Caki2 (cell line): Measurements from ENCODE around the gene PLCL2. TPM values are rescaled to one million over a fixed set of nuclear protein-coding genes. Genes with fewer than 3 reads are reported as not detected.
"Not testable (repeated sequence)": the region's sequence is repeated elsewhere in the genome, so short reads cannot be mapped to it uniquely, and the experiment has no call there.

ENCODE experiments used
- DNase-seq: peaks from one replicate; pipeline ENCODE4 v3.0.0-alpha.2; 2015; ENCODE audit warnings: low read depth
- in situ Hi-C: cut with HindIII; loops from 2 replicates; pipeline ENCODE4 v1.10.0; 2016; ENCODE audit warnings: low sequenced_read_pairs, low pct_unique_long_range_greater_than_20kb, mixed read lengths
- total RNA-seq: library from RNA; depleted of rRNA; stranded (reverse); fragments of >200 nt; shearing (Covaris generic); gene quantifications from 2 replicates; pipeline ENCODE4 v1.2.3, GENCODE V29; 2014; ENCODE audit warnings: low replicate concordance

The PLCL2 gene
- total RNA-seq, 1 experiment from 2014 or later = 1.1 TPM

DNA sequence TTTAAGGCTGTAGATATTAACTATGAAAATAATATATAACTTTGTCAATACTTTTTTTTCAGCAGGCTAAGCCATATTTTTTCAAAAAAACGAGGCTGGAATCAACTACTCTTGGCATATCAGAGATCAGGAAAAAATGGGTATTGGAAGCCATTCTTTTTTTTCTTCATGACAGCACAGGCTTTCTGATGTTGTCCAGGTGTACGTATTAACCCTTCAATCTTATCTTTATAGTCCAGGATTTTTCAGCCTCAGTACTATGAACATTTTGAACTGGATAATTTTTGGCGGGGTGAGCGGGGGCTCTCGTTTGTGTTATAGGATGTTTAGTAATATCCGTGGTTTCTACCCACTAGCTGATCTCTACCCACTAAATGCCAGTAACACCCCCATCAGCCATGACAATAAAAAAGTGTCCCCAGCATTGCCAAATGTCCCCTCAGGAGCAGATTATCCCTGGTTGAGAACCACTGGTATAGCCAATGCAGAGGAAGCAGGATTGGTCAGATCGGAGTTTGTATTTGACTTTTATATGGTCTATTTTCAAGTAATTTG, 52.0 kb downstream of the PLCL2 start:
- no peak for DNase-seq
- in situ Hi-C loops = no loop called here

DNA sequence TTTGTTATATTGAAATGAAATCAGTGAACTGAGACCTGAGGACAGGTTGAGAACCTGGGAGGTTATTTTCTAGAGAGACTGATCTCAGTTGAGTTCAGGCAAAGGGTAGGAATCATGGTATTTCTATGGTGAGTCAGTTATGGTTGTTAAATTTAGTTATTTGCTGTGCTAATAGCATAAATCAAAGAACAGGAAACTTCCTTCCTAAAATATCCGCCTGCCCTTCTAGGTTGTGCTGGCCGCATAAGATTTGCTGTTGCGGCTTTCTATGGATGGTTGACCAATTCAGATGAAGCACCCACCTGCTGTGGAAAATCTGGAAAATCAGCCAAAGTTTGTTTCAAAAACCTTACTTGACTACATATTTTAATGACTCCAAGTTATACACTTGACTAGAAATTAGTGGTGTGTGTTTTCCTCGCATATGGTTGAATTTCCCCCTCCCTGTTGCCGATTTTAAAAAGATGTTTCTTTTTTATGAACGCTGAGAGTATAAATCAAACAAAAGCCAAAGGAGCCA, 52.6 kb downstream of the PLCL2 start:
- no peak for DNase-seq
- in situ Hi-C loops = no loop called here

DNA sequence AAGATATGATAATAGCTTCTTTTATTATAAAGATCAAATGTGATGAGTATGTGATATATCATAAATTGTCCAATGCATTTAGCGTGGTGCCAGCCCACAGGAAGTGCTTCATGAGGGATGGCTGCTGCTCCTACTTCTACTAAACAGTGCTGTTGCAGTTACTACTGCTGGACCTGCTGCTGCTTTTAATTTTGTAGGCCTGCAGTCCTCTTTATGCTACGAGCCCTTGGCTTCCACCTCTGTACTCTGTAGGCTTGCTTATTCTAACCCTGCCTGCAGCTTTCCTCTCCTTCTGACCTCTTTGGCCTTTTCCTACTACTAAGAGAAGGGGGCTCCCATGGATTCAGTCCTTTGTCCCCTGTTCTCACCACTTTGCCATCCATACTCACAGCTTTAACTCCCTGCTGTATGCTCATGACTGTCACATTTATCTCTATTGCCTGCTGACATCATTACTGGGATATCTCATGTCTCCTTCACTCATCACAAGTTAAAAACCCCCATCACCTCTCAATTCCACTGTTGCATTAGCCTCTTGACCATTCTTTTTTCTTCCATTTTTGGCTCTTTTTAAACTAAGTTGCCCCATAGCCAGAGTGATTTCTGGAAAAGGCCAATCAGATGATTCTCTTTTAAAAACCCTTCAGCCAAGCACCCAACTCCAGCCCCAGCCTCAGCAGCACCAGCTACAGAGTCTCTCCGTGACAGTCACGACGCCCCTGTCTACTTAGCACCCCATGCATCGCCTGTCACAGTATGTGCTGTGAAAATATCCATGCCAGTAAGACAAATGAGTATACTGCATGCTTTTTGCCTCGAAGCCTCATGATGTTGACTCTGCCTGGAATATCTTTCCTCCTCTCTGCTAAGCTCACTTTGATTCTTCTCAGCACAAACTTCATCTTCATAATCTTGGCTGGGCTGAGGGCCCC, 56.3 kb downstream of the PLCL2 start:
- DNase-seq = no peak
- in situ Hi-C loops = no loop called here

DNA sequence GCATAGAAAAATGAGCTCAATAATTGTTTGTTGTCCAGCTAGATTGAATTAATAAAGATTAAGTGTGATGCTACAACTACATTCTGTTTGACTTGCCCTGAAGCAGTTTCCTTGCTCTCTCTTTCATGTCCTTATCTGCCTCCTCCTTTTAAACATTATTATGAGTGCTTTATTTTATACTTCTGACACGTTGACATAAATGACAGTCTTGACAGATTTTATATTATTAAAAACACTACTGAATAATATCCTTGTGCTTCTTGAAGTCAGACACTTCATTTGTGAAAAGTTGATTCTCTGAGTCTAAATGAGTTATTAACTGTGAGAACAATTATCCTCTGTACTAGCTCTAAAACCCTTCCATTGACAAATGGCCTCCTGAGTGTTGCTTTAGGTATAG, 58.2 kb downstream of the PLCL2 start:
- no peak for DNase-seq
- in situ Hi-C loops = no loop called here

DNA sequence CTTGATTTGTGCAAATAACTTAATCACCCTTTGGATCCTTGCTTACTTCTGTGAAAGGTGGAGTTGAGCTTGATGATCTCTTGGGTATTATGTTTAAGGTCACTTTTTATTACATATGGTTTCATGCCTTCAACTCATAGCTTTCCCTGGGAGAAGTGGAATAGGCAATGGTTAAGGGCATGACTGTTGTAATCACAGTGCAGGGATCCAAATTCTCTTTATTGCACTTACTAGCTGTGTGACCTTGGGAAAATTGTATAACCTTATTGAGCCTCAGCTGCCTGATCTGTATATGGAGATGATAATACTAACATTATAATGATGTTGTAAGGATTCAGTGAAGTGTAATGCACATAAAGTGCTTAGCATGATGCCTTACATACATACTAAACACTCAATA, 59.1 kb downstream of the PLCL2 start:
- in situ Hi-C loops = no loop called here
- no peak for DNase-seq

DNA sequence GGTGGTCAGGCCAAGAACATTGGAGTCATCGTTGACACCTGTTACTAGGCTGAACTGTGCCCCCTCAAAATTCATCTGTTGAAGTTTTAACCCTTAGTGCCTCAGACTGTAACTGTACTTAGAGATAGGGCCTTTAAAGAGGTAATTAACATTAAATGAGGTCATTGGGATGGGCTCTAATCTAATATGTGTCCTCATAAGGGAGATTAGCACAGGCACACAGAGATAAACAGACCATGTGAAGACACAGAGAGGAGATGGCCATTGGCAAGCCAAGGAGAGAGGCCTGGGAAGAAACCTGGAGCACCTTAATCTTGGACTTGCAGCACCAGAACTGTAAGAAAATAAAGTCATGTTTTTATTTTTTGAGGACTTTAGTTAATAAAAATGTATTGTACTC, 59.6 kb downstream of the PLCL2 start:
- no peak for DNase-seq
- in situ Hi-C loops = no loop called here

DNA sequence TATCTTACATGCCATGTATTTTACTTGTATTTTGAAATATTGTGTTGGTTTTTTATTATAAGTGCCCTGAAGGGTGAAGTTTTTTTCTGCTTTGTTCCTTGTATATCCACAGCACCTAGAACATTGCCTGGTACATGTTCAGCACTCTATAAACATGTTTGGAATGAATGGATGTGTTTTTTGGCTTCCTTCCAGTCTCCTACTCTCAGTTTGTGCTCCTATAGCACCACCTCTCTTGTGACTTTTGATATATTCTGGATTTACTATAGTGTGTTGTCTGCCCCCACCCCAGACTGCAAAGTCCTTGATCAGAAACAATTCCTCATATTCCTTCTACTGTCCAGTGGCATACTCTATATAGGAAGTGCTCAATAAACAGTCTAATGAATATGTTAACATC, 60.6 kb downstream of the PLCL2 start:
- in situ Hi-C loops = no loop called here
- no peak for DNase-seq

DNA sequence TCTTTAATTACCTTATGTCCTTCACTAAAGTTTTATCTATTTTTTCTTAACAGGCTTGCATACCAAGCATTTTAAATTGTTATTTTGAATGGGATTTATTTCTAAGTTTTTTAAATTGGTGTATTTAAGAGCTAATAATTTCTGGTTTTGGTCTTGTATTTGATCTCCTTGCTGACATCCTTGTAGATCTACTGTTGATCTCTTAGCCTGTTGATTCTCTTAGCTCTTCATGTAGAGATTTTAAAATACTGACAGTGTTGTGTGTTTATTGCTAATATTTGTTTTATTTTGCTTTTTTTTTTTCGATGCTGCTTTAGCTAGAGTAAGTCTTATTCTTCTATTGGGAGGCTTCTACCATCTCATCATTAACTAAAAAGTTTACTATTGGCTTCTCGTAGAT, 65.5 kb downstream of the PLCL2 start:
- DNase-seq = no peak
- in situ Hi-C loops = no loop called here

DNA sequence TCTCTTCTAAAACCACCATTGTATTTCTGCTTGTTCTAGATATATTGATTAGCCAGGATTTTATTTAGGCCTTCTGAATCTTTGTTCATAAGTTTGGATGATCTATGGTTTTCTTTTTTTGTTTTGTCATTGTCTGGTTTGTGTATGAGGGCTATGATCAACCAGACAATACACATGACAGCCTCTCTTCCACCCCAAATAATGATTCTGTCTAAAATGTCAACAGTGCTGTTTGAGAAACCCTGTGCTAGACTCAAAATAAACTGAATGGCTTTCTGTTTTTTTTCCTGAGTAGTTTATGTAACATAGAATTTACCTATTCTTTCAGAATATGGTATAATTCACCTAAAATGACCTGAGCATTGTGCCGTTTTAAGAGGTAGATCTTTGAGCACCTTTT, 66.1 kb downstream of the PLCL2 start:
- DNase-seq = no peak
- in situ Hi-C loops = no loop called here

DNA sequence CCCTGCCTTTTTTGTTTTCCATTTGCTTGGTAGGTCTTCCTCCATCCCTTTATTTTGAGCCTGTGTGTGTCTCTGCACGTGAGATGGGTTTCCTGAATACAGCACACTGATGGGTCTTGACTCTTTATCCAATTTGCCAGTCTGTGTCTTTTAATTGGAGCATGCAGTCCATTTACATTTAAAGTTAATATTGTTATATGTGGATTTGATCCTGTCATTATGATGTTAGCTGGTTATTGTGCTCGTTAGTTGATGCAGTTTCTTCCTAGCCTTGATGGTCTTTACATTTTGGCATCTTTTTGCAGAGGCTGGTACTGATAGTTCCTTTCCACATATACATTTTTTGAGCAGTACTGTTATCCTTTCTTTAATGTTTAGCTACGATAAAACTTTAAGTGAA, 73.1 kb downstream of the PLCL2 start:
- in situ Hi-C loops, DNase-seq: not testable (repeated sequence)

DNA sequence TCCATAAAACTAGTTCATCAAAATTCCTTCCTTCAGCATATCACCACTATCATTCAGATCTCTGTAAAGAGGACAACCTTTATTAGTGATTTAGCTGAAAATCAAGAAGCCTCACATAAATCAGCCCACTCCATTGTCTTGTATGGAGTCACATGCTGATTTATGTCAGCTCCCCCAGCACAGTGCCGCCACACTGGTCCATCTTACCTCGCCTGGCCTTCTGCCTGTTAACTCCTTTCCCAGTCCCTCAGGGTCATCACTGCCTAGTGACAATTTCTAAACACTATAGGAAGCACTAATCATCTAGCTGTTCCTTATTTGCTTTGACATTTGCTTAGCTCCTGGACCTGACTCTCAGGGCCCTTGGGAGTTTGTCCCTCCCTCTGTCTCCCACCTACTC, 75.4 kb downstream of the PLCL2 start:
- in situ Hi-C loops = no loop called here
- no peak for DNase-seq

DNA sequence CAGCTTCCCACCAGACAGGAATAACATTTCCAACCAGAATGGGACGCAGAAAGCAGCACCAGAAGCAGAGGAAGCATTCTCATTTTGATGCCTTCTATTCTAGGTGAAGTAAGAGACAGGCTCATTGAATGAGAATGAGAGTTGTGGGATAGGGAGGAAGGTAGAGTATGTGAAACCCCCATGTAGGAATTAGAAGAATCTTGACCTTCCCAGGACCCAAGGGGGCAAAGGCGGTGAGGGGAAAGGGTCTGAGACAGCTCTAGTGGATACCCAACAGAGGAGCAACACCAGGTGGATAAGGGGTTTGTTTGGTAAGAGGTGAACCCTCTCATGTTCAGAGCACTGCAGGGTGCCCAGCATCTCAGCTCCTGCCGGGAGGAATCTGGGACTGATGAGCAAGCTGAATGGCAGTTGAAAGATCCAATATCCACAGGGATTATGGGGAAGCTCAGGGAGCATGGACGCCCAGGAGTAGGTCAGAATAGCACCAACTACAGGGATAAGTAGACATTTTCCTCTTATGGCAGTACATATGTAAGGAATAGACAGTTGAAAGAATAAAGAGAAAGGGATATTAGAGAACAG, 77.0 kb downstream of the PLCL2 start:
- in situ Hi-C loops = no loop called here
- DNase-seq = no peak

DNA sequence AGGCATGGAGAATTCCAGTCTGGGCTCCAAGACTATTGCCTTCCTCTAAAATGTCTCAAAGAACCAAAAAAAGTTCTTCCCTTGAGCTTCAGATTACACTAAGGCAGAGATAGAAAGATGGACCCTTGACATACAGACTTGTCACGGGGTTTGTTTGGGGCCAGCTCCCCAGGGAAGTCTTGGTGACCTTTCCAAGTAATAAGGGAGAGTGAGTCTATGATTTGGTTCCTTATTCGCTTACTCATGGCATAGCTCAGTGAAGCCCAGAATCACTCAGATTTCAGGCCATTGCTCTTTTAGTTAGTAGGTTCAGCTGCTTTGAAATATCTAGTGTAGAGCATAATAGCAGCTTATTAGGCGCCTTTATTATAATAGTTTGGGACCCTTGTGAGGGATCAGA, 90.3 kb downstream of the PLCL2 start:
- DNase-seq = no peak

DNA sequence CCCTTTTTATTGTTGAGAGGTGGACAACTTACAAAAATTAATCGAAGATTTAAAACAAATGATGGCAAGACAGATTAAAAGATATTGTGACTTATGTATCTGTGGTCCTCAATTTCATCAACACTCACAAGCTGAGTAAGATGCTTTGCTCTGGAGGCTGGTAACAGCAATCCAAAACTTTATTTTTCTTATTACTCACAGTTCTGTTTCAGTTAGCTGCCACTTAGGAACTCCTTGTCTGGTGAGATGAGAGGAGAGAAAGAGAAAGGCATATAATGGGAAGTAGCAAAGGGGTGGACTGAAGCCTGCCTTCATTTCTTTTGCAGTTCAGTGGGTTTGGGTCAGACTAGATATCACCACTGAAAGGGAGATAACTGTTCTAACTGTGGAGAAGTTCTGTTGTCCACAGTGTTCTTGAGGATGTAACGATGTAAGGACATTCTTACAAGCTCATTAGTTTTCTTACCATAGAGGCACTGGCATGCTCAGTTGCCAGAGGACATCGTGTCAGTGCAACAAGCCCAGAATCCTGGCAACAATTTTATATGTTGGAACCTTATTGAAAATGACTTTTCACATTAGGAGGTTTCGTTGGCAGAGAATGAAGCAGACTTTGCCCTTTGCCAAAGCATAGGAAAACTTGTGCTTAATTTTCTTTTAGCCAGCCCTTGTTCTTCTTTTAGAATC, 93.6 kb downstream of the PLCL2 start:
- DNase-seq = no peak
- in situ Hi-C loops = no loop called here

More for the DNA sequence above, 90.3 kb downstream of the PLCL2 start:
- in situ Hi-C loops = no loop called here

DNA sequence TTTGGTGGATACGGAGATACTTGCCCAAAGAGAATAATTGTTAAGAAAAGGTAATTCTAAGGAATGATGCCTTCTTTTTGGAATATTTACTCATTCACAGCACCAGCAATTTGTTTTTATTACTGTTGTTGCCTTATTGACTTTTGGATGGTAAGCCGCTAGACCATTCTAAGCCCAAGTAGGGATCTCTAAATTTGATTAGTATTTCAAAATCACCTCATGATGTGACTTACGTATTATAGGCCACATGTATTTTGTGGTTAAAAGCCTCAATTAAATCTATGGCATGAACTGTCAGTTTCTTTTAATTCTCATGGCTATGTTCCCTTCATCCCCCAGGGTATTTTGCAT, 94.1 kb downstream of the PLCL2 start:
- in situ Hi-C loops = no loop called here
- no peak for DNase-seq

DNA sequence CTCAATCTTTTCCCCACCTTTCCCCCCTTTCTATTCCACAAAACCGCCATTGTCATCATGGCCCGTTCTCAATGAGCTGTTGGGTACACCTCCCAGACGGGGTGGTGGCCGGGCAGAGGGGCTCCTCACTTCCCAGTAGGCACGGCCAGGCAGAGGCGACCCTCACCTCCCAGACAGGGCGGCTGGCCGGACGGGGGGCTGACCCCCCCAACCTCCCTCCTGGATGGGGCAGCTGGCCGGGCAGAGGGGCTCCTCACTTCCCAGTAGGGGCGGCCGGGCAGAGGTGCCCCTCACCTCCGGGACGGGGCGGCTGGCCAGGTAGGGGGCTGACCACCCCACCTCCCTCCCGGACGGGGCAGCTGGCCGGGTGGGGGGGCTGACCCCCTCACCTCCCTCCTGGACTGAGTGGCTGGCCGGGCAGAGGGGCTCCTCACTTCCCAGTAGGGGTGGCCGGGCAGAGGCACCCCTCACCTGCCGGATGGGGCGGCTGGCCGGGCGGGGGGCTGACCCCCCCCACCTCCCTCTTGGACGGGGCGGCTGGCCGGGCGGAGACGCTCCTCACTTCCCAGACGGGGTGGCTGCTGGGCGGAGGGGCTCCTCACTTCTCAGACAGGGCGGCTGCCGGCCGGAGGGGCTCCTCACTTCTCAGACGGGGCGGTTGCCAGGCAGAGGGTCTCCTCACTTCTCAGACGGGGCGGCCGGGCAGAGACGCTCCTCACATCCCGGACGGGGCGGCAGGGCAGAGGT, 95.2 kb downstream of the PLCL2 start:
- in situ Hi-C loops, DNase-seq: not testable (repeated sequence)

DNA sequence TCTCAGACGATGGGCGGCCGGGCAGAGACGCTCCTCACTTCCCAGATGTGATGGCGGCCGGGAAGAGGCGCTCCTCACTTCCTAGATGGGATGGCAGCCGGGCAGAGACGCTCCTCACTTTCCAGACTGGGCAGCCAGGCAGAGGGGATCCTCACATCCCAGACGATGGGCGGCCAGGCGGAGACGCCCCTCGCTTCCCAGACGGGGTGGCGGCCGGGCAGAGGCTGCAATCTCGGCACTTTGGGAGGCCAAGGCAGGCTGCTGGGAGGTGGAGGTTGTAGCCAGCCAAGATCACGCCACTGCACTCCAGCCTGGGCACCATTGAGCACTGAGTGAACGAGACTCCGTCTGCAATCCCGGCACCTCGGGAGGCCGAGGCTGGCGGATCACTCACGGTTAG, 95.8 kb downstream of the PLCL2 start:
- in situ Hi-C loops, DNase-seq: not testable (repeated sequence)

DNA sequence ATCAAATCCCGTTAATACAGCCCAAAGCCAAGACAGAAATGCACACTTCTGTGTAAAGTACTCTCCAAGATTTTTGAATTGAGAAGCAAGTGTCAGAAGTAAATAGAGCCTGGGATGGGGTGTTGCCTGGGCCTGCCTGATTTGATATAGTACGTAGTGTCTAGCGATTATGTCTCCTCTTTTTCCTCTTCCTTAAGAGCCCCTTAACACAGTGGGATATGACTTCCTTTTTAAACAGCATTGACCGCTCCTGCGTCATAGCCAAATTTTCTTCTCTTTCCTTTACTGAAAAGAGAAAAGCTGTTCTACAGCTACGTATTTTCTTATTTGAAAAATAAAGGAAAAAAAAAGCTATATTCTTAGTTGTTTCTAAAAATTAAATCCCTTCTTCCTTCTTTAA, 97.7 kb downstream of the PLCL2 start:
- no peak for DNase-seq
- in situ Hi-C loops = no loop called here
